ENCODE measurements around the gene SLC13A2.

GRCh38 chr17:28457890-28458289 is 15.6 kb upstream of the SLC13A2 start:
- TF ChIP-seq TAF1 (IDR thresholded peaks at IDR 0.05; ENCODE audit: control insufficient read depth, extremely low read depth, insufficient read depth, low read length, severe bottlenecking) = no peak
- no peak for TF ChIP-seq TBP (optimal IDR thresholded peaks at IDR 0.05; ENCODE audit: low read depth, low read length)
- TF ChIP-seq HOXB6 (CRISPR knock-in tag; IDR thresholded peaks at IDR 0.05; ENCODE audit: borderline replicate concordance) = no peak
- TF ChIP-seq NFATC3 (IDR thresholded peaks at IDR 0.05) = no peak
- no peak for TF ChIP-seq ZNF79 (CRISPR knock-in tag; IDR thresholded peaks at IDR 0.05; ENCODE audit: low read depth)
- no peak for TF ChIP-seq CTCF (IDR thresholded peaks at IDR 0.05 in 2 of 3, conservative IDR thresholded peaks at IDR 0.05 in 1 of 3; ENCODE audit: insufficient read depth in 2 of 3, low read depth in 1 of 3, low read length in 3 of 3)
- no peak for TF ChIP-seq ELF2 (CRISPR knock-in tag; IDR thresholded peaks at IDR 0.05)
- no peak for TF ChIP-seq RAD21 (CRISPR knock-in tag; conservative IDR thresholded peaks at IDR 0.05 in 1 of 2, IDR thresholded peaks at IDR 0.05 in 1 of 2)
- TF ChIP-seq HMG20B (CRISPR knock-in tag; IDR thresholded peaks at IDR 0.05) = no peak
- TF ChIP-seq KLF16 (IDR thresholded peaks at IDR 0.05) = no peak
- no peak for TF ChIP-seq RBM17 (IDR thresholded peaks at IDR 0.05; ENCODE audit: borderline replicate concordance, low read depth, low read length)
- no peak for TF ChIP-seq SNAPC5 (CRISPR knock-in tag; IDR thresholded peaks at IDR 0.05)
- TF ChIP-seq ZNF197 (CRISPR knock-in tag; IDR thresholded peaks at IDR 0.05; ENCODE audit: low read depth) = no peak
- TF ChIP-seq RBM22 (IDR thresholded peaks at IDR 0.05; ENCODE audit: low read depth, low read length, poor library complexity, severe bottlenecking) = no peak
